Mesendoderm (in vitro differentiated cells): ENCODE results near the gene FAM181A.

Experiments
- DNase-seq: peaks from one replicate; pipeline ENCODE4 v3.0.0; 2013
- H2AK5ac ChIP-seq: 2 replicates; pipeline ENCODE4 v1.6.1; 2013; ENCODE audit warnings: low read length, inconsistent platforms
- H2BK120ac ChIP-seq: 2 replicates; pipeline ENCODE4 v1.6.1; 2013; ENCODE audit warnings: low read depth, mild to moderate bottlenecking, low read length, moderate library complexity, mixed read lengths
- H2BK15ac ChIP-seq: replicated peaks from 2 replicates; pipeline ENCODE4 v1.6.1; 2013; ENCODE audit warnings: low read depth, mild to moderate bottlenecking, moderate library complexity
- H2BK5ac ChIP-seq: 2 replicates; pipeline ENCODE4 v1.6.1; 2013; ENCODE audit warnings: low read length, inconsistent platforms
- H3K18ac ChIP-seq: 2 replicates; pipeline ENCODE4 v1.6.1; 2013; ENCODE audit warnings: mild to moderate bottlenecking, low read length, mixed read lengths
- H3K23ac ChIP-seq: one replicate; pipeline ENCODE4 v1.6.1; 2013; ENCODE audit warnings: low read length
- H3K27ac ChIP-seq: 2 replicates; pipeline ENCODE4 v1.5.1; 2013; ENCODE audit warnings: low read depth, mild to moderate bottlenecking, inconsistent platforms, low read length, moderate library complexity
- H3K27me3 ChIP-seq: 2 replicates; pipeline ENCODE4 v1.6.1; 2013; ENCODE audit warnings: low read length, control low read depth, mild to moderate bottlenecking, inconsistent platforms; ENCODE audit not compliant: insufficient read depth, poor library complexity
- H3K36me3 ChIP-seq: 2 replicates; pipeline ENCODE4 v1.6.1; 2013; ENCODE audit warnings: low read length, inconsistent platforms; ENCODE audit not compliant: control insufficient read depth, insufficient read depth
- H3K4ac ChIP-seq: one replicate; pipeline ENCODE4 v1.6.1; 2013; ENCODE audit warnings: low read depth, mild to moderate bottlenecking, low read length, moderate library complexity
- H3K4me1 ChIP-seq: 2 replicates; pipeline ENCODE4 v1.6.1; 2013; ENCODE audit warnings: low read depth, low read length, inconsistent platforms; ENCODE audit not compliant: control insufficient read depth
- H3K4me2 ChIP-seq: 2 replicates; pipeline ENCODE4 v1.6.1; 2013; ENCODE audit warnings: low read length
- H3K4me3 ChIP-seq: 2 replicates; pipeline ENCODE4 v1.5.1; 2013; ENCODE audit warnings: mild to moderate bottlenecking, low read length
- H3K56ac ChIP-seq: one replicate; pipeline ENCODE4 v1.6.1; 2013; ENCODE audit warnings: low read length
- H3K79me1 ChIP-seq: 2 replicates; pipeline ENCODE4 v1.6.1; 2013; ENCODE audit warnings: low read length, inconsistent platforms
- H3K79me2 ChIP-seq: 2 replicates; pipeline ENCODE4 v1.6.1; 2013; ENCODE audit warnings: mild to moderate bottlenecking, low read length; ENCODE audit not compliant: control insufficient read depth, insufficient read depth
- H3K9ac ChIP-seq: 2 replicates; pipeline ENCODE4 v1.6.1; 2013; ENCODE audit warnings: low read length, inconsistent platforms
- H4K5ac ChIP-seq: one replicate; pipeline ENCODE4 v1.6.1; 2013; ENCODE audit warnings: low read length
- H4K8ac ChIP-seq: one replicate; pipeline ENCODE4 v1.6.1; 2013; ENCODE audit warnings: low read depth, mild to moderate bottlenecking, control low read depth, low read length, moderate library complexity
- WGBS: extraction: QIAGEN DNeasy Blood & Tissue Kit; methylation state at CpG from one replicate; pipeline ENCODE4 v1.1.7; 2013; ENCODE audit warnings: low lambda C conversion rate, missing lambda C conversion rate; ENCODE audit not compliant: insufficient coverage; ENCODE audit errors: extremely low coverage; 5-methylcytosine and 5-hydroxymethylcytosine counted together

FAM181A gene

GRCh38 chr14:93892923-93893558 lies 34.1 kb upstream of the FAM181A start:
- no peaks in the 10 kb centered on the region for H3K79me1 ChIP-seq
- peak; percentile 77 for DNase-seq
- H3K27me3 ChIP-seq = no peaks in the 10 kb centered on the region

GRCh38 chr14:93893661-93894261 lies 33.4 kb upstream of the FAM181A start:
- H3K56ac ChIP-seq = peak overlapping the region; percentile 86
- H3K4me2 ChIP-seq = no peak overlapping the region
- H3K9ac ChIP-seq = peak overlapping the region; percentile 53
- H3K27ac ChIP-seq = no peak overlapping the region
- H3K4ac ChIP-seq = no peak overlapping the region
- H3K36me3 ChIP-seq = no peaks in the 10 kb centered on the region
- H3K4me3 ChIP-seq = no peak overlapping the region
- no peak overlapping the region for H3K18ac ChIP-seq
- peaks cover 2% of the 10 kb centered on the region for H3K4me1 ChIP-seq
- WGBS = no CpG with 5 or more reads among the region's 12 CpGs
- H3K79me2 ChIP-seq = no peaks in the 10 kb centered on the region
- no peak overlapping the region for H2BK15ac ChIP-seq
- no peak overlapping the region for H4K5ac ChIP-seq
- H3K79me1 ChIP-seq = no peaks in the 10 kb centered on the region
- no peak overlapping the region for H4K8ac ChIP-seq
- DNase-seq = peak; percentile 95
- H2BK5ac ChIP-seq = no peak overlapping the region
- no peak overlapping the region for H2BK120ac ChIP-seq
- H3K27me3 ChIP-seq = no peaks in the 10 kb centered on the region
- H2AK5ac ChIP-seq = no peak overlapping the region
- H3K23ac ChIP-seq = no peak overlapping the region

More at GRCh38 chr14:93892923-93893558, 34.1 kb upstream of the FAM181A start:
- no peak overlapping the region for H3K4me3 ChIP-seq
- no peak overlapping the region for H4K5ac ChIP-seq
- no peak overlapping the region for H3K23ac ChIP-seq
- no peaks in the 10 kb centered on the region for H3K79me2 ChIP-seq
- H3K18ac ChIP-seq = no peak overlapping the region
- peak overlapping the region; percentile 2 for H3K56ac ChIP-seq
- no peak overlapping the region for H3K9ac ChIP-seq
- no peak overlapping the region for H2AK5ac ChIP-seq
- H3K4ac ChIP-seq = no peak overlapping the region
- no peak overlapping the region for H2BK15ac ChIP-seq
- no peaks in the 10 kb centered on the region for H3K36me3 ChIP-seq
- no peak overlapping the region for H2BK120ac ChIP-seq
- H4K8ac ChIP-seq = no peak overlapping the region
- H3K4me2 ChIP-seq = no peak overlapping the region
- H3K4me1 ChIP-seq = peaks cover 2% of the 10 kb centered on the region
- no CpG with 5 or more reads among the region's 13 CpGs for WGBS
- no peak overlapping the region for H2BK5ac ChIP-seq
- no peak overlapping the region for H3K27ac ChIP-seq

- no peak overlapping the region for H3K4ac ChIP-seq
- H3K4me1 ChIP-seq = peaks cover 2% of the 10 kb centered on the region
- H4K5ac ChIP-seq = no peak overlapping the region
- H3K56ac ChIP-seq = no peak overlapping the region
- H3K36me3 ChIP-seq = no peaks in the 10 kb centered on the region
- H2BK15ac ChIP-seq = no peak overlapping the region
- no peak overlapping the region for H2AK5ac ChIP-seq
- no peak overlapping the region for H2BK5ac ChIP-seq
- no peak overlapping the region for H3K4me2 ChIP-seq
- no peak overlapping the region for H3K4me3 ChIP-seq
- no peak overlapping the region for H4K8ac ChIP-seq
- WGBS = no CpG with 5 or more reads among the region's 9 CpGs
- H3K18ac ChIP-seq = no peak overlapping the region
- no peaks in the 10 kb centered on the region for H3K27me3 ChIP-seq
- H2BK120ac ChIP-seq = no peak overlapping the region
- H3K79me1 ChIP-seq = no peaks in the 10 kb centered on the region
- H3K79me2 ChIP-seq = no peaks in the 10 kb centered on the region
- peak overlapping the region; percentile 39 for H3K9ac ChIP-seq
- DNase-seq = peak; percentile 84
- H3K23ac ChIP-seq = no peak overlapping the region
- H3K27ac ChIP-seq = no peak overlapping the region
These were observed 32.0 kb upstream of the FAM181A start for GRCh38 chr14:93895023-93895604.

- no peaks in the 10 kb centered on the region for H3K79me2 ChIP-seq
- H3K18ac ChIP-seq = no peak overlapping the region
- H3K4me3 ChIP-seq = no peak overlapping the region
- no CpG with 5 or more reads among the region's 5 CpGs for WGBS
- no peak overlapping the region for H2BK5ac ChIP-seq
- no peak overlapping the region for H4K5ac ChIP-seq
- H3K36me3 ChIP-seq = no peaks in the 10 kb centered on the region
- no peak overlapping the region for H4K8ac ChIP-seq
- H3K79me1 ChIP-seq = no peaks in the 10 kb centered on the region
- no peak overlapping the region for H3K27ac ChIP-seq
- H2AK5ac ChIP-seq = no peak overlapping the region
- peaks cover 2% of the 10 kb centered on the region for H3K4me1 ChIP-seq
- H3K9ac ChIP-seq = no peak overlapping the region
- H3K27me3 ChIP-seq = no peaks in the 10 kb centered on the region
- H2BK15ac ChIP-seq = no peak overlapping the region
- H3K23ac ChIP-seq = no peak overlapping the region
- H3K56ac ChIP-seq = no peak overlapping the region
- no peak overlapping the region for H3K4me2 ChIP-seq
- H3K4ac ChIP-seq = no peak overlapping the region
- H2BK120ac ChIP-seq = no peak overlapping the region
- DNase-seq = no peak
These were observed 29.7 kb upstream of the FAM181A start for GRCh38 chr14:93897476-93897845.

GRCh38 chr14:93898081-93898611 lies 29.0 kb upstream of the FAM181A start:
- Histone ChIP-seq H3K9ac (no peak overlapping the region), H3K36me3 (no peaks in the 10 kb centered on the region), H3K56ac (no peak overlapping the region), H4K8ac (no peak overlapping the region), H3K27me3 (no peaks in the 10 kb centered on the region), H2AK5ac (no peak overlapping the region), H3K23ac (no peak overlapping the region), H2BK15ac (no peak overlapping the region), H3K27ac (no peak overlapping the region), H3K4ac (no peak overlapping the region), H2BK5ac (no peak overlapping the region), H3K4me3 (no peak overlapping the region), H4K5ac (no peak overlapping the region), H3K18ac (no peak overlapping the region), H2BK120ac (no peak overlapping the region), H3K4me2 (no peak overlapping the region), H3K79me1 (no peaks in the 10 kb centered on the region), H3K79me2 (no peaks in the 10 kb centered on the region), H3K4me1 (peaks cover 2% of the 10 kb centered on the region)
- DNase-seq = no peak
- WGBS = no CpG with 5 or more reads among the region's 15 CpGs
